SU-DHL-6 (cell line): ENCODE measurements around the gene RNF7.
"Not testable (repeated sequence)": the region's sequence is repeated elsewhere in the genome, so short reads cannot be mapped to it uniquely, and the experiment has no call there.

Source experiments
- H2AFZ ChIP-seq: fragments of 200-600 bp; sonication (generic); 2 replicates; pipeline ENCODE4 v1.6.1; 2014; ENCODE audit warnings: low read depth, mild to moderate bottlenecking, moderate library complexity, mixed read lengths, antibody characterized with exemption, low read length; ENCODE audit not compliant: severe bottlenecking
- H3F3A ChIP-seq: fragments of 200-600 bp; shearing (Covaris generic); 2 replicates; pipeline ENCODE4 v1.6.0; 2016; ENCODE audit warnings: antibody characterized with exemption, mild to moderate bottlenecking; ENCODE audit not compliant: insufficient read depth
- H3K27ac ChIP-seq: fragments of 200-600 bp; sonication (generic); 2 replicates; pipeline ENCODE4 v1.5.1; 2016; ENCODE audit warnings: low read depth, mild to moderate bottlenecking, low read length, moderate library complexity, mixed read lengths
- H3K27me3 ChIP-seq: fragments of 200-600 bp; sonication (generic), shearing (Covaris generic); 2 replicates; pipeline ENCODE4 v1.6.0; 2014; ENCODE audit warnings: mild to moderate bottlenecking, low read length
- H3K36me3 ChIP-seq: fragments of 200-600 bp; sonication (generic); 2 replicates; pipeline ENCODE4 v1.6.1; 2014; ENCODE audit warnings: mild to moderate bottlenecking, low read length, mixed read lengths
- H3K4me2 ChIP-seq: fragments of 300-600, 200-600 bp; shearing (Covaris generic), sonication (generic); 2 replicates; pipeline ENCODE4 v1.6.0; 2014; ENCODE audit warnings: low read length, low read depth, mild to moderate bottlenecking; ENCODE audit not compliant: poor library complexity, severe bottlenecking
- H3K4me3 ChIP-seq: fragments of 200-600 bp; sonication (generic); 2 replicates; pipeline ENCODE4 v1.5.1; 2014; ENCODE audit warnings: antibody characterized with exemption, low read length, mild to moderate bottlenecking, mixed read lengths; ENCODE audit not compliant: insufficient read depth, poor library complexity, severe bottlenecking
- H3K79me2 ChIP-seq: fragments of 200-600 bp; sonication (generic); 2 replicates; pipeline ENCODE4 v1.6.1; 2014; ENCODE audit warnings: mild to moderate bottlenecking, low read length, moderate library complexity; ENCODE audit not compliant: insufficient read depth
- H3K9ac ChIP-seq: fragments of 200-600 bp; sonication (generic); 2 replicates; pipeline ENCODE4 v1.7.0; 2014; ENCODE audit warnings: mild to moderate bottlenecking, low read length
- H3K9me2 ChIP-seq: fragments of 200-600 bp; sonication (generic); replicated peaks from 2 replicates; pipeline ENCODE4 v1.6.1; 2014; ENCODE audit warnings: low read length; ENCODE audit not compliant: insufficient read depth
- H3K9me3 ChIP-seq: fragments of 200-600 bp; sonication (generic); 2 replicates; pipeline ENCODE4 v1.6.1; 2014; ENCODE audit warnings: low read length, mixed read lengths; ENCODE audit not compliant: insufficient read depth
- H4K20me1 ChIP-seq: fragments of 200-600 bp; sonication (generic); 2 replicates; pipeline ENCODE4 v1.6.1; 2014; ENCODE audit warnings: low read depth, mild to moderate bottlenecking, antibody characterized with exemption, low read length, moderate library complexity, mixed read lengths
- CTCF ChIP-seq: fragments of 200-600 bp; sonication (generic); IDR thresholded peaks from one replicate; pipeline ENCODE4 v1.5.1; 2017; ENCODE audit warnings: antibody characterized with exemption, mild to moderate bottlenecking, low read length, moderate library complexity; ENCODE audit not compliant: insufficient read depth, poor library complexity, severe bottlenecking
- EZH2phosphoT487 ChIP-seq: fragments of 200-600 bp; sonication (generic), shearing (Covaris generic); conservative IDR thresholded peaks from 2 replicates; pipeline ENCODE4 v1.6.1; 2018; ENCODE audit warnings: mild to moderate bottlenecking, antibody characterized with exemption, low read length, moderate library complexity, mixed read lengths

The RNF7 gene

DNA sequence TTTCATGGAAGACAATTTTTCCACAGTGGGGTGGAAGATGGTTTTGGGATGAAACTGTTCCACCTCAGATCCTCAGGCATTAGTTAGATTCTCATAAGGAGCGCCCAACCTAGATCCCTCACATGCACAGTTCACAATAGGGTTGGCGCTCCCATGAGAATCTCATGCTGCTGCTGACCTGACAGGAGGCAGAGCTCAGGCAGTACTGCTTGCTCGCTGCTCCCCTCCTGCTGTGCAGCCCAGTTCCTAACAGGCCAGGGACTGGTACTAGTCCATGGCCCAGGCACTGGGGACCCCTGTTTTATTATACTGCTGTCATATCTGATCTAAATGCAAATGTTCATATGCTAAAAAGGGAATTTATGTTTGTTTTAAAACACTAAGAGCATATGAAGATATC lies 15.3 kb downstream of the RNF7 start:
- no peaks in the 10 kb centered on the region for H3K79me2 ChIP-seq
- H3K36me3 ChIP-seq, result peaks cover 13% of the 10 kb centered on the region
- peaks cover 6% of the 10 kb centered on the region; the same call in 1 of the 2 replicates for H3F3A ChIP-seq
- H3K9ac ChIP-seq, result no peak overlapping the region
- H3K4me3 ChIP-seq, result no peak overlapping the region
- H3K9me2 ChIP-seq, result no peaks in the 10 kb centered on the region
- no peak overlapping the region for H2AFZ ChIP-seq
- TF ChIP-seq CTCF (no peak), EZH2phosphoT487 (no peak)
- no peaks in the 10 kb centered on the region for H3K27me3 ChIP-seq
- H3K9me3 ChIP-seq, result no peaks in the 10 kb centered on the region
- H4K20me1 ChIP-seq, result no peaks in the 10 kb centered on the region
- no peak overlapping the region for H3K4me2 ChIP-seq
- no peak overlapping the region for H3K27ac ChIP-seq

DNA sequence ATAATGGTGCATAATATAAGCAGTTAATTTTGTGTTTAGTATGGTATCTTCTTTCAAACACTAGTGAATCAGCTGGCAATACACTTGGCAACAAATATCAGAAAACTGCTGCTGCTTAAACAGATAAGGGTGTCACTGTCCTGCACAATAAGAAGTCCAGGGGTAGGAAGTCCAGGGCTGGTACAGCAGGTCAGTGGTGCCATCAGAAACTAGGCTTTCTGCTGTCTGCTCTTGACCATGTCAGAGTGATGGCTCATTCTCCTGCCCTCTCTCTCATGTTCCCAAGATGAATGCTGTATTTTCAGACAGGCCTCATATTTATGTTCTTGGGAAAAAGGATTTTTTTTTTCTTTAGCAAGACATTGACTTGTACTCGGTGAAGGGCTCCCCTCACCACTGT lies 15.9 kb downstream of the RNF7 start:
- H3K9ac ChIP-seq, result no peak overlapping the region

DNA sequence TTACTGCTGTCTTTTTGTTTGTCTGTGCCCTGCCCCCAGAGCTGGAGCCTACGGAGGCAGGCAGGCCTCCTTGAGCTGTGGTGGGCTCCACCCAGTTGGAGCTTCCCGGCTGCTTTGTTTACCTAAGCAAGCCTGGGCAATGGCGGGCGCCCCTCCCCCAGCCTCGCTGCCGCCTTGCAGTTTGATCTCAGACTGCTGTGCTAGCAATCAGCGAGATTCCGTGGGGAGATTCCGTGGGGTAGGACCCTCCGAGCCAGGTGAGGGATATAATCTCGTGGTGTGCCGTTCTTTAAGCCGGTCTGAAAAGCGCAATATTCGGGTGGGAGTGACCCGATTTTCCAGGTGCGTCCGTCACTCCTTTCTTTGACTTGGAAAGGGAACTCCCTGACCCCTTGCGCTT lies 24.5 kb downstream of the RNF7 start:
- H3F3A ChIP-seq, H4K20me1 ChIP-seq, H3K27ac ChIP-seq, H3K9me2 ChIP-seq, H3K27me3 ChIP-seq, H3K4me3 ChIP-seq, H2AFZ ChIP-seq, H3K36me3 ChIP-seq, H3K9ac ChIP-seq, H3K79me2 ChIP-seq, H3K9me3 ChIP-seq, H3K4me2 ChIP-seq: not testable (repeated sequence)

More for the DNA sequence above, 15.9 kb downstream of the RNF7 start:
- TF ChIP-seq EZH2phosphoT487 (no peak), CTCF (no peak)
- H3K9me2 ChIP-seq, result no peaks in the 10 kb centered on the region
- H3K27me3 ChIP-seq, result no peaks in the 10 kb centered on the region
- H4K20me1 ChIP-seq, result no peaks in the 10 kb centered on the region
- H3K27ac ChIP-seq, result no peak overlapping the region
- H3K4me2 ChIP-seq, result no peak overlapping the region
- H3K4me3 ChIP-seq, result no peak overlapping the region
- peaks cover 6% of the 10 kb centered on the region; the same call in 1 of the 2 replicates for H3F3A ChIP-seq
- no peaks in the 10 kb centered on the region for H3K9me3 ChIP-seq
- H3K36me3 ChIP-seq, result peaks cover 13% of the 10 kb centered on the region
- H2AFZ ChIP-seq, result no peak overlapping the region
- H3K79me2 ChIP-seq, result no peaks in the 10 kb centered on the region

DNA sequence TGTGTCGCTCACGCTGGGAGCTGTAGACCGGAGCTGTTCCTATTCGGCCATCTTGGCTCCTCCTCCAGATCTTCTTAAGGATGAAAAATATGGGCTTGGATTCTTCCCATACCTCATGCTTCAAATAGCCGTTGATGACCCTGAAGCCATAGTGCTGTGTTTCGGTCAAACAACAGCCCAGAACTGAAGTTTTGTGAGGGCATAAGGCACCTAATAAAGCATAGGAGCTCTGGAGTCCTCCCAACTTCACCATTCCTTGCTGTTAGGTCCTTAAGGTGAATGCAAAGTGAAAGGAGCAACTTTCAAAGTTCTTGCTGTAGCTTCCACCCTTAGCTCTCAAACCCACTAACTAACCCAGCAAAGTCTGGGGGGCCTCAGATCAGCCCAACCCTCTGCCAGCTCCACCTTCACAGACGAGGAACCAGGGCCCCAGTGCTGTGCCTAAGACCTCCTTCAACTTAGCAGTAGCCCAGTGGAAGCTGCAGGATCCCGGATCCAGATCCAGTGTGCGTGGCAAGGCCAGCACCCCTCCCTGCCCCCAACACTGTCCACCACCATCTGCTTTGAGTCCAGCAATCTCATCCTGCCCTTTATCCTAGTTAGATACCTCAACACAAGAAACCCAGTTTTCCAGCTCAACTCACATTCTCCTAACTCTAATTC lies 25.1 kb downstream of the RNF7 start, which contains the start of gene GRK7:
GRK7 (plus strand) TSS at position 321 of the 663 bp plus-strand sequence. CDS start 14,877 bp downstream, outside the sequence.
- no peaks in the 10 kb centered on the region for H3K9me2 ChIP-seq
- H3K79me2 ChIP-seq, result no peaks in the 10 kb centered on the region
- no peak within 1 kb of the TSS for H2AFZ ChIP-seq
- TF ChIP-seq EZH2phosphoT487 (no peak), CTCF (no peak)
- no peak within 1 kb of the TSS for H3K4me3 ChIP-seq
- no peaks in the 10 kb centered on the region for H3K9me3 ChIP-seq
- no peaks in the 10 kb centered on the region for H3F3A ChIP-seq
- H3K36me3 ChIP-seq, result no peaks in the 10 kb centered on the region
- H3K27ac ChIP-seq, result no peak within 1 kb of the TSS
- no peak within 1 kb of the TSS for H3K9ac ChIP-seq
- H3K4me2 ChIP-seq, result no peak within 1 kb of the TSS
- H3K27me3 ChIP-seq, result no peaks in the 10 kb centered on the region
- H4K20me1 ChIP-seq, result no peaks in the 10 kb centered on the region
